CD14-positive monocyte (primary cell): ENCODE data around the gene NR2E1. TPM values are rescaled to one million over a fixed set of nuclear protein-coding genes. Genes with fewer than 3 reads are reported as not detected.

ENCODE experiments used
- DNase-seq, 3 donors: peaks; one replicate each; pipeline ENCODE4 v3.0.0-alpha.2; 2011 to 2022
- H2AFZ ChIP-seq: 2 replicates; pipeline ENCODE4 v1.6.0; 2012; ENCODE audit warnings: mild to moderate bottlenecking, low read depth, low read length, inconsistent platforms; ENCODE audit not compliant: insufficient read depth, poor library complexity, severe bottlenecking
- H3K27ac ChIP-seq, 2 donors: 1 replicate in 1 of 2; 2 replicates in 1 of 2; pipeline ENCODE4 v1.5.1; 2012 to 2013; ENCODE audit warnings: low read length in 2 of 2, control low read depth in 1 of 2, inconsistent platforms in 1 of 2, low read depth in 1 of 2, mild to moderate bottlenecking in 1 of 2
- H3K27me3 ChIP-seq, 2 donors: one replicate each; pipeline versions ENCODE4 v1.6.0 to v1.6.1; 2011 to 2013; ENCODE audit warnings: low read length in 2 of 2; ENCODE audit not compliant: control insufficient read depth in 2 of 2, insufficient read depth in 2 of 2
- H3K36me3 ChIP-seq, 2 donors: replicated peaks in 1 of 2; 1 replicate in 1 of 2; 2 replicates in 1 of 2; pipeline versions ENCODE4 v1.5.1 to v1.6.1; 2012 to 2013; ENCODE audit warnings: low read length in 2 of 2, control low read depth in 1 of 2, inconsistent platforms in 1 of 2, mild to moderate bottlenecking in 1 of 2; ENCODE audit not compliant: insufficient read depth in 2 of 2, control insufficient read depth in 1 of 2
- H3K4me1 ChIP-seq, 2 donors: 1 replicate in 1 of 2; 2 replicates in 1 of 2; pipeline versions ENCODE4 v1.5.1 to v1.6.1; 2012 to 2013; ENCODE audit warnings: low read length in 2 of 2, control low read depth in 1 of 2, inconsistent platforms in 1 of 2, mild to moderate bottlenecking in 1 of 2, moderate library complexity in 1 of 2; ENCODE audit not compliant: insufficient read depth in 2 of 2, control insufficient read depth in 1 of 2
- H3K4me2 ChIP-seq: replicated peaks from 2 replicates; pipeline ENCODE3; 2012; ENCODE audit warnings: low read length, moderate library complexity, mild to moderate bottlenecking; ENCODE audit not compliant: poor library complexity, severe bottlenecking; ENCODE audit errors: extremely low read depth
- H3K4me3 ChIP-seq, 3 experiments: fragments of 200-600 bp in 1 of 3; sonication (generic) in 1 of 3; replicated peaks in 1 of 3; 1 replicate in 2 of 3; 2 replicates in 1 of 3; pipeline ENCODE4 v1.5.1; 2011 to 2013; ENCODE audit warnings: low read length in 3 of 3, mild to moderate bottlenecking in 3 of 3, control low read depth in 2 of 3, low read depth in 2 of 3, inconsistent platforms in 1 of 3, moderate library complexity in 1 of 3
- H3K79me2 ChIP-seq: 2 replicates; pipeline ENCODE4 v1.6.0; 2012; ENCODE audit warnings: mild to moderate bottlenecking, control low read depth, inconsistent platforms, low read length, moderate library complexity; ENCODE audit not compliant: insufficient read depth
- H3K9ac ChIP-seq: 2 replicates; pipeline ENCODE4 v1.6.0; 2017; ENCODE audit warnings: low read length, mild to moderate bottlenecking; ENCODE audit not compliant: insufficient read depth, poor library complexity, severe bottlenecking
- H3K9me3 ChIP-seq, 2 donors: replicated peaks in 1 of 2; 1 replicate in 1 of 2; 2 replicates in 1 of 2; pipeline versions ENCODE4 v1.5.1 to v1.6.1; 2012 to 2013; ENCODE audit warnings: low read length in 2 of 2, control low read depth in 1 of 2; ENCODE audit not compliant: control insufficient read depth in 1 of 2, insufficient read depth in 1 of 2
- H4K20me1 ChIP-seq: 2 replicates; pipeline ENCODE4 v1.6.0; 2012; ENCODE audit warnings: mild to moderate bottlenecking, low read length, control low read depth, moderate library complexity; ENCODE audit not compliant: insufficient read depth
- H3K27ac Mint-ChIP-seq, 7 donors: one replicate each; pipeline ENCODE4 v1.8.0; 2020; ENCODE audit warnings: mild to moderate bottlenecking in 7 of 7, mixed read lengths in 7 of 7, moderate library complexity in 6 of 7, inconsistent platforms in 2 of 7
- H3K27me3 Mint-ChIP-seq, 3 donors: one replicate each; pipeline ENCODE4 v1.8.0; 2021 to 2022; ENCODE audit warnings: low read depth in 3 of 3, mild to moderate bottlenecking in 3 of 3, mixed read lengths in 3 of 3, moderate library complexity in 3 of 3, inconsistent platforms in 1 of 3
- H3K36me3 Mint-ChIP-seq, 2 donors: one replicate each; pipeline ENCODE4 v1.8.0; 2020; ENCODE audit warnings: mixed read lengths in 2 of 2, inconsistent platforms in 1 of 2, mild to moderate bottlenecking in 1 of 2
- H3K4me1 Mint-ChIP-seq: one replicate; pipeline ENCODE4 v1.8.0; 2020; ENCODE audit warnings: mild to moderate bottlenecking, mixed read lengths
- H3K4me3 Mint-ChIP-seq, 2 donors: one replicate each; pipeline ENCODE4 v1.8.0; 2020; ENCODE audit warnings: mild to moderate bottlenecking in 2 of 2, mixed read lengths in 2 of 2, moderate library complexity in 1 of 2
- H3K9me3 Mint-ChIP-seq, 7 donors: one replicate each; pipeline ENCODE4 v1.8.0; 2020 to 2022; ENCODE audit warnings: mixed read lengths in 7 of 7, mild to moderate bottlenecking in 6 of 7, moderate library complexity in 6 of 7, inconsistent platforms in 2 of 7
- CTCF ChIP-seq: fragments of 200-600 bp; IDR thresholded peaks from one replicate; pipeline ENCODE4 v1.8.0; 2022; ENCODE audit warnings: antibody characterized with exemption, mild to moderate bottlenecking
- WGBS: methylation state at CpG from one replicate; pipeline ENCODE4 v1.1.5; 2013; ENCODE audit warnings: missing lambda C conversion rate; ENCODE audit not compliant: insufficient coverage; 5-methylcytosine and 5-hydroxymethylcytosine counted together
- intact Hi-C, 2 donors: fragments of 100-400 bp; cut with micrococcal nuclease; formaldehyde crosslinking; loops; one replicate each; pipeline versions ENCODE4 v1.15.0 to v1.15.1; 2023
- polyA plus RNA-seq, 3 donors: library from polyadenylated mRNA; depleted of rRNA in 1 of 3; unstranded in 2 of 3; stranded (reverse) in 1 of 3; fragments of 300-500 nt in 2 of 3; fragments of >200 nt in 1 of 3; fragmentation: Illumina TruSeq in 2 of 3; gene quantifications; 1 replicate in 2 of 3; 2 replicates in 1 of 3; pipeline ENCODE4 v1.2.3, GENCODE V29; 2012 to 2021

The NR2E1 gene
- polyA plus RNA-seq, 3 donors, result not detected

GRCh38 chr6:108222064-108222463 lies 56.2 kb downstream of the NR2E1 start:
- no peak for DNase-seq
- Histone ChIP-seq H2AFZ (no peak overlapping the region), H3K9ac (no peak overlapping the region), H3K4me1 (peaks cover 16 to 22% of the 10 kb centered on the region in 2 donors), H4K20me1 (peaks cover 98% of the 10 kb centered on the region), H3K79me2 (peaks cover 56% of the 10 kb centered on the region), H3K4me2 (no peak overlapping the region), H3K27me3 (no peaks in the 10 kb centered on the region), H3K9me3 (no peaks in the 10 kb centered on the region), H3K27ac (no peak overlapping the region), H3K36me3 (peaks cover 29 to 48% of the 10 kb centered on the region in 2 donors), H3K4me3 (no peak overlapping the region)
- no CpG with 5 or more reads among the region's 2 CpGs for WGBS
- H3K27ac Mint-ChIP-seq, result peak overlapping the region in 5 of 7 donors; percentile 14 to 78 (median 49)
- no peak for TF ChIP-seq CTCF
- intact Hi-C loops, result no loop called here
- no peaks in the 10 kb centered on the region for H3K9me3 Mint-ChIP-seq
- peaks cover 0 to 3% (median 1%) of the 10 kb centered on the region in 3 donors for H3K27me3 Mint-ChIP-seq
- H3K4me1 Mint-ChIP-seq, result peaks cover 29% of the 10 kb centered on the region
- H3K36me3 Mint-ChIP-seq, result peaks cover 44 to 57% of the 10 kb centered on the region in 2 donors
- H3K4me3 Mint-ChIP-seq, result no peak overlapping the region

DNA sequence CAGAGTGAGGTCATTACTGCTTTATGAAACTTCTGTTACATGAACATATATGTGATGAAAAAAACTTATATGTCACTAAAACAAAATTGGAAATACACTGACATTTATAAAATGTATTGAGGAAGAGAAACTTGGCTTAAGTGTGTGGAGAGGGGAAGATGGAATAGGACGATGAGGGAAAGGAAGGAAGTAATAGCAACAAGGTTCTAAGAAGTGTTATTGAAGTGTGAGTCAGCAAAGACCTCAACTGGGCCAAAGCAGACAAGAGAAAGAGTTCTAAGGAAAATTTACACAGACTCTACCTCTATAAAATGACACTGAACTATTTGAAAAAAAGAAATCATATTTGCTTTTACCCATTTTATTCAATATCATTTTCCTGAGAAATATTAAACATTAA lies 56.7 kb downstream of the NR2E1 start:
- Mint-ChIP-seq H3K27ac (peak overlapping the region in 4 of 7 donors; percentile 21 to 78 (median 58)), H3K4me1 (peaks cover 29% of the 10 kb centered on the region), H3K36me3 (peaks cover 42 to 54% of the 10 kb centered on the region in 2 donors), H3K9me3 (no peaks in the 10 kb centered on the region), H3K4me3 (no peak overlapping the region), H3K27me3 (peaks cover 0 to 3% (median 1%) of the 10 kb centered on the region in 3 donors)
- H3K27me3 ChIP-seq, result no peaks in the 10 kb centered on the region
- peaks cover 16 to 22% of the 10 kb centered on the region in 2 donors for H3K4me1 ChIP-seq
- H3K4me3 ChIP-seq, result no peak overlapping the region
- no peak overlapping the region for H2AFZ ChIP-seq
- peak; percentile 21 to 47 (median 38) for DNase-seq
- TF ChIP-seq CTCF, result no peak
- H4K20me1 ChIP-seq, result peaks cover 98% of the 10 kb centered on the region
- intact Hi-C loops, result no loop called here
- H3K27ac ChIP-seq, result peak overlapping the region in 1 of 2 donors; percentile 36
- H3K79me2 ChIP-seq, result peaks cover 54% of the 10 kb centered on the region
- no peak overlapping the region for H3K9ac ChIP-seq
- 0% methylated on average over 1 of the region's 1 CpG for WGBS
- H3K4me2 ChIP-seq, result no peak overlapping the region
- peaks cover 25 to 44% of the 10 kb centered on the region in 2 donors for H3K36me3 ChIP-seq
- H3K9me3 ChIP-seq, result no peaks in the 10 kb centered on the region
